ENCODE measurements around the gene CHDH.

The CHDH gene

GRCh38 chr3:53846134-53846850 lies at the start of gene CHDH, which contains the start of gene IL17RB:
Gene CHDH, minus strand, starts transcription at chr3:53846419. Its CDS starts 22,411 bp downstream, at chr3:53824008.
Gene IL17RB, plus strand, starts transcription at chr3:53846568. Its CDS starts 21 bp downstream, at chr3:53846589.
- no peak for TF ChIP-seq CTCF (IDR thresholded peaks at IDR 0.05; ENCODE audit: insufficient read depth, missing control alignments)
- FAIRE-seq, result no peak
- DNase-seq (ENCODE audit: insufficient read length, low spot score), result no peak

- DNase-seq (ENCODE audit: insufficient read length, low spot score) (no peak), FAIRE-seq (peak; percentile 21)
- TF ChIP-seq CTCF (IDR thresholded peaks at IDR 0.05; ENCODE audit: insufficient read depth, missing control alignments), result no peak
These were observed 46.0 kb upstream of the CHDH start for GRCh38 chr3:53892286-53892637.

GRCh38 chr3:53891497-53892285 lies 45.5 kb upstream of the CHDH start, which contains the start of gene SELENOK:
Gene SELENOK, minus strand, starts transcription at chr3:53891859.
- FAIRE-seq (no peak), DNase-seq (ENCODE audit: insufficient read length, low spot score) (peak; percentile 59)
- TF ChIP-seq CTCF (IDR thresholded peaks at IDR 0.05; ENCODE audit: insufficient read depth, missing control alignments), result no peak

GRCh38 chr3:53890726-53891475 lies 44.7 kb upstream of the CHDH start:
- DNase-seq (ENCODE audit: insufficient read length, low spot score), result no peak

GRCh38 chr3:53888232-53888631 lies 42.0 kb upstream of the CHDH start:
- no peak for FAIRE-seq
- DNase-seq (ENCODE audit: insufficient read length, low spot score), result no peak
- no peak for TF ChIP-seq CTCF (IDR thresholded peaks at IDR 0.05; ENCODE audit: insufficient read depth, missing control alignments)

More at GRCh38 chr3:53890726-53891475, 44.7 kb upstream of the CHDH start:
- no peak for TF ChIP-seq CTCF (IDR thresholded peaks at IDR 0.05; ENCODE audit: insufficient read depth, missing control alignments)
- no peak for FAIRE-seq

- TF ChIP-seq CTCF (IDR thresholded peaks at IDR 0.05; ENCODE audit: insufficient read depth, missing control alignments), result no peak
- no peak for FAIRE-seq
- no peak for DNase-seq (ENCODE audit: insufficient read length, low spot score)
These were observed 41.2 kb upstream of the CHDH start for GRCh38 chr3:53887446-53887845.

Data from D721Med (cell line).